ENCODE results near the gene HS3ST5.

The HS3ST5 gene

GRCh38 chr6:114342826-114343781, at the start of gene HS3ST5:
Gene HS3ST5, minus strand, starts transcription at chr6:114343023. Its CDS starts 280,178 bp downstream, at chr6:114062845.
- DNase-seq, result no peak

GRCh38 chr6:114390176-114390575, 47.4 kb upstream of the HS3ST5 start:
- no peak for DNase-seq

GRCh38 chr6:114389111-114389510, 46.3 kb upstream of the HS3ST5 start:
- DNase-seq, result no peak

- DNase-seq, result no peak
These were observed 39.6 kb upstream of the HS3ST5 start for GRCh38 chr6:114382406-114382805.

- no peak for DNase-seq
These were observed 35.1 kb upstream of the HS3ST5 start for GRCh38 chr6:114377881-114378280.

- DNase-seq, result no peak
These were observed 33.9 kb upstream of the HS3ST5 start for GRCh38 chr6:114376611-114377175.

GRCh38 chr6:114375541-114376192, 32.8 kb upstream of the HS3ST5 start:
- no peak for DNase-seq

- DNase-seq, result no peak
These were observed 24.6 kb upstream of the HS3ST5 start for GRCh38 chr6:114367315-114367961.

- no peak for DNase-seq
These were observed 24.1 kb upstream of the HS3ST5 start for GRCh38 chr6:114366899-114367298.

- no peak for DNase-seq
These were observed 21.5 kb upstream of the HS3ST5 start for GRCh38 chr6:114364301-114364700.

GRCh38 chr6:114362957-114363356, 20.1 kb upstream of the HS3ST5 start:
- DNase-seq, result no peak

GRCh38 chr6:114362396-114362795, 19.6 kb upstream of the HS3ST5 start:
- no peak for DNase-seq

GRCh38 chr6:114361036-114361435, 18.2 kb upstream of the HS3ST5 start:
- no peak for DNase-seq

- no peak for DNase-seq
These were observed 12.5 kb upstream of the HS3ST5 start for GRCh38 chr6:114355300-114355699.

GRCh38 chr6:114354482-114354881, 11.7 kb upstream of the HS3ST5 start:
- DNase-seq, result no peak

- no peak for DNase-seq
These were observed 3.6 kb upstream of the HS3ST5 start for GRCh38 chr6:114346451-114346850.

GRCh38 chr6:114344971-114345275, 2.1 kb upstream of the HS3ST5 start:
- DNase-seq, result no peak

GRCh38 chr6:114344246-114344970, 1.6 kb upstream of the HS3ST5 start:
- DNase-seq, result no peak

GRCh38 chr6:114343782-114344144, 940 bp upstream of the HS3ST5 start:
- DNase-seq, result no peak

GRCh38 chr6:114342086-114342825, 567 bp downstream of the HS3ST5 start:
- no peak for DNase-seq

GRCh38 chr6:114339706-114340105, 3.1 kb downstream of the HS3ST5 start:
- DNase-seq, result no peak

- no peak for DNase-seq
These were observed 8.6 kb downstream of the HS3ST5 start for GRCh38 chr6:114334237-114334636.
